ENCODE data around the gene C1orf198. TPM values are rescaled to one million over a fixed set of nuclear protein-coding genes. Genes with fewer than 3 reads are reported as not detected.
A peak's percentile ranks its signal among the peaks of the same experiment; 100 is the strongest.

Gene C1orf198
- total RNA-seq, 1 donor from 2014 or later, result 38.8 TPM

GRCh38 chr1:230857822-230858221 is 10.5 kb downstream of the C1orf198 start:
- Histone ChIP-seq H3K4me1 (peaks cover 58% of the 10 kb centered on the region), H3K4me3 (no peak overlapping the region), H3K36me3 (peaks cover 0 to 14% of the 10 kb centered on the region in 2 donors), H3K27me3 (no peaks in the 10 kb centered on the region), H3K27ac (peak overlapping the region; percentile 36), H3K9me3 (no peaks in the 10 kb centered on the region)
- intact Hi-C loops (cut with DNase I), result no loop called here
- DNase-seq (ENCODE audit: extremely low spot score in 2 of 2), result no peak
- no peak for TF ChIP-seq POLR2AphosphoS5 (IDR thresholded peaks at IDR 0.05; ENCODE audit: insufficient read depth in 1 of 2, low read depth in 1 of 2)
- TF ChIP-seq POLR2A (IDR thresholded peaks at IDR 0.05), result no peak
- TF ChIP-seq, protein P1, sequence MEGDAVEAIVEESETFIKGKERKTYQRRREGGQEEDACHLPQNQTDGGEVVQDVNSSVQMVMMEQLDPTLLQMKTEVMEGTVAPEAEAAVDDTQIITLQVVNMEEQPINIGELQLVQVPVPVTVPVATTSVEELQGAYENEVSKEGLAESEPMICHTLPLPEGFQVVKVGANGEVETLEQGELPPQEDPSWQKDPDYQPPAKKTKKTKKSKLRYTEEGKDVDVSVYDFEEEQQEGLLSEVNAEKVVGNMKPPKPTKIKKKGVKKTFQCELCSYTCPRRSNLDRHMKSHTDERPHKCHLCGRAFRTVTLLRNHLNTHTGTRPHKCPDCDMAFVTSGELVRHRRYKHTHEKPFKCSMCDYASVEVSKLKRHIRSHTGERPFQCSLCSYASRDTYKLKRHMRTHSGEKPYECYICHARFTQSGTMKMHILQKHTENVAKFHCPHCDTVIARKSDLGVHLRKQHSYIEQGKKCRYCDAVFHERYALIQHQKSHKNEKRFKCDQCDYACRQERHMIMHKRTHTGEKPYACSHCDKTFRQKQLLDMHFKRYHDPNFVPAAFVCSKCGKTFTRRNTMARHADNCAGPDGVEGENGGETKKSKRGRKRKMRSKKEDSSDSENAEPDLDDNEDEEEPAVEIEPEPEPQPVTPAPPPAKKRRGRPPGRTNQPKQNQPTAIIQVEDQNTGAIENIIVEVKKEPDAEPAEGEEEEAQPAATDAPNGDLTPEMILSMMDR (IDR thresholded peaks at IDR 0.05), result no peak

- Histone ChIP-seq H3K27ac (peak overlapping the region; percentile 36), H3K4me1 (peaks cover 50% of the 10 kb centered on the region)
- intact Hi-C loops (cut with DNase I), result no loop called here
These were observed 11.2 kb downstream of the C1orf198 start for GRCh38 chr1:230857077-230857476.

DNA sequence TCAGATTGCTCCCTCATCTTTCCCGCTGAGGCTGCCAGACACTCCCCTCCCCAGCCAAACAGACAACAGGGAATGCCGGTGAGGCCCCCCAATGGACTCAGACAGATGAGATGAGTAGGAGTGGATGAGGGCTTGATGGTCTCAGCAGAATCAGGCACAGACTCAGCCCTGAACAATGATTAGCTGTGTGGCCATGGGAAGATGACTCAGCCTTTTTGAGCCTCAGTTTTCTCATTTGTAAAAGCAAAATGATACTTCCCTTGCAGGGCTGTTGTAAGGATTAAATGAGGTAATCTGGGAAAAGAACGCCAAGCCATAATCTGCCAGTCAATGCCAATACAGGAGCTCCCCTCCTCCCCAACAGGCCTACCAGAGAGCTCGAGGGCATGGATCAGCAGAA is 12.4 kb downstream of the C1orf198 start:
- no peak overlapping the region for H3K4me3 ChIP-seq
- H3K4me1 ChIP-seq, result peaks cover 49% of the 10 kb centered on the region
- TF ChIP-seq, protein P1 (IDR thresholded peaks at IDR 0.05), result no peak
- TF ChIP-seq POLR2AphosphoS5 (IDR thresholded peaks at IDR 0.05; ENCODE audit: insufficient read depth in 1 of 2, low read depth in 1 of 2), result no peak
- no peaks in the 10 kb centered on the region for H3K27me3 ChIP-seq
- no peak for DNase-seq (ENCODE audit: extremely low spot score in 2 of 2)
- intact Hi-C loops (cut with DNase I), result no loop called here
- peaks cover 0 to 17% of the 10 kb centered on the region in 2 donors for H3K36me3 ChIP-seq
- no peaks in the 10 kb centered on the region for H3K9me3 ChIP-seq
- no peak overlapping the region for H3K27ac ChIP-seq

More at GRCh38 chr1:230857077-230857476, 11.2 kb downstream of the C1orf198 start:
- Histone ChIP-seq H3K36me3 (peaks cover 0 to 17% of the 10 kb centered on the region in 2 donors), H3K9me3 (no peaks in the 10 kb centered on the region), H3K4me3 (no peak overlapping the region), H3K27me3 (no peaks in the 10 kb centered on the region)
- no peak for DNase-seq (ENCODE audit: extremely low spot score in 2 of 2)
- TF ChIP-seq, protein P1 (IDR thresholded peaks at IDR 0.05), result no peak
- TF ChIP-seq POLR2A (IDR thresholded peaks at IDR 0.05) (no peak), POLR2AphosphoS5 (IDR thresholded peaks at IDR 0.05; ENCODE audit: insufficient read depth in 1 of 2, low read depth in 1 of 2) (no peak)

DNA sequence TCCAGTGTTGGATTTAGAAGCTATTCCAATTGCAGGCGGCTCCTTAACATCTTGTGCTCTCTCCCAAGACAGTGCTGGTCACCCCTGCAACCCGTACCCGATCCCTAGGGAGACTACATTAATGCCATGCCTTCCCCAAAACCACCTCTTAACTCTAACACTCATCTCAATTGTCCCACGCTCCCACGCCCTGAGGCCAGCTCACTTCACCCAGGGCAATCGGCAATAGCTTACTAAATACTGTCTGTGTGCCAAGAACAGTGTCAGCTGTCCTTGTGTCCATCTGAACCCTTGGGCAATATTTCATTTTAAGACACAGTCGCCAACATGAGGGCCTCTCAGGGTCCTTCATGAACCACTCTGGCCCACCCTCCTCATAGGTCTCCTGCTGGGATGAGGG is 13.9 kb downstream of the C1orf198 start:
- Histone ChIP-seq H3K9me3 (no peaks in the 10 kb centered on the region), H3K4me3 (no peak overlapping the region), H3K27ac (no peak overlapping the region), H3K36me3 (peaks cover 0 to 17% of the 10 kb centered on the region in 2 donors), H3K4me1 (peaks cover 61% of the 10 kb centered on the region), H3K27me3 (no peaks in the 10 kb centered on the region)
- TF ChIP-seq POLR2AphosphoS5 (IDR thresholded peaks at IDR 0.05; ENCODE audit: insufficient read depth in 1 of 2, low read depth in 1 of 2), result no peak
- no peak for TF ChIP-seq POLR2A (IDR thresholded peaks at IDR 0.05)
- TF ChIP-seq, protein P1 (IDR thresholded peaks at IDR 0.05), result no peak
- DNase-seq (ENCODE audit: extremely low spot score in 2 of 2), result no peak
- intact Hi-C loops (cut with DNase I), result no loop called here

GRCh38 chr1:230853731-230854130 is 14.6 kb downstream of the C1orf198 start:
- no peak overlapping the region for H3K4me3 ChIP-seq

More at GRCh38 chr1:230853731-230854130, 14.6 kb downstream of the C1orf198 start:
- TF ChIP-seq POLR2AphosphoS5 (IDR thresholded peaks at IDR 0.05; ENCODE audit: insufficient read depth in 1 of 2, low read depth in 1 of 2), result no peak
- TF ChIP-seq POLR2A (IDR thresholded peaks at IDR 0.05), result no peak
- TF ChIP-seq, protein P1 (IDR thresholded peaks at IDR 0.05), result no peak
- Histone ChIP-seq H3K4me1 (peaks cover 68% of the 10 kb centered on the region), H3K36me3 (peaks cover 0 to 17% of the 10 kb centered on the region in 2 donors), H3K9me3 (no peaks in the 10 kb centered on the region), H3K27me3 (no peaks in the 10 kb centered on the region), H3K27ac (no peak overlapping the region)
- intact Hi-C loops (cut with DNase I), result no loop called here
- DNase-seq (ENCODE audit: extremely low spot score in 2 of 2), result no peak

Data from vagina (tissue), 2 donors.